GM20000 (cell line): ENCODE measurements around the gene ZDHHC17.

ENCODE experiments used
- DNase-seq: peaks from one replicate; pipeline ENCODE4 v3.0.0; 2012; ENCODE audit warnings: low spot score
- TF ChIP-seq, protein P1 (sequence below): IDR thresholded peaks from 2 replicates; pipeline ENCODE4 v1.5.1; 2012; ENCODE audit warnings: mild to moderate bottlenecking, control low read depth; ENCODE audit errors: extremely low read depth, missing control alignments

ZDHHC17 gene

DNA sequence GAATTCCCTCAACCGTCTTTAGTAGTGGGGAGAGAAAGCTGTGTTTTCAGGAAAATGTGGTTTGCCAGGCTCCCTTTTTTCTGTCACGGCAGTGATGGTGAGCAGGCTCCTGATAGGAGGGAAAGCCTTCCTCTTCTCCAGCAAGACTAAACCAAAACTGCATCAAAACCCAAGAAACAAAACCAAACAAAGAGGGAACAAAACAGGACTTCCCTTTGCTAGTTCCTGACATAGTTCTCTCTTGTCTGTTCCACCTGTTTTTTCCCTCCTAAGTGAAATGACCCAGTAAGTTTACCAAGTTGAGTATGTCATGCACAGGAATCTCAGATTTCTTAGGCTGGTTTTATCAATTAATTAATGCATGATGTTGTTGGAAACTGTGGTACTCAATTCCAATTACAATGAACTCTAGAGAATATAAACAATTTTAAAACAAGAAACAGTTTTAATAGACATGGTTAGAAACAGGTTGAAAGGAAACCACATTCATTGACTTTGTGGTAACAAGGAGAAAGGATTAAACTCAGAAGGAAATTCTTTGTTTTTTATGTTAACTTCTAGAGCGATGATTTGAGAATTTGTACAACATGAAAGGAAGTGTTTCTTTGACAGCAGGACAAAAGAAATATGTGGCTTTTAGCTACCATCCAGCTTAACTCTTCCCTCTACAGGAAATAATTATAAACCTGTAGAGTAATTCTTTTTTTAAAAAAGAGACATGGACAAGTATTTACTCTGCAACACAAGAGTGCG, 137.9 kb downstream of the ZDHHC17 start:
- TF ChIP-seq, protein P1, sequence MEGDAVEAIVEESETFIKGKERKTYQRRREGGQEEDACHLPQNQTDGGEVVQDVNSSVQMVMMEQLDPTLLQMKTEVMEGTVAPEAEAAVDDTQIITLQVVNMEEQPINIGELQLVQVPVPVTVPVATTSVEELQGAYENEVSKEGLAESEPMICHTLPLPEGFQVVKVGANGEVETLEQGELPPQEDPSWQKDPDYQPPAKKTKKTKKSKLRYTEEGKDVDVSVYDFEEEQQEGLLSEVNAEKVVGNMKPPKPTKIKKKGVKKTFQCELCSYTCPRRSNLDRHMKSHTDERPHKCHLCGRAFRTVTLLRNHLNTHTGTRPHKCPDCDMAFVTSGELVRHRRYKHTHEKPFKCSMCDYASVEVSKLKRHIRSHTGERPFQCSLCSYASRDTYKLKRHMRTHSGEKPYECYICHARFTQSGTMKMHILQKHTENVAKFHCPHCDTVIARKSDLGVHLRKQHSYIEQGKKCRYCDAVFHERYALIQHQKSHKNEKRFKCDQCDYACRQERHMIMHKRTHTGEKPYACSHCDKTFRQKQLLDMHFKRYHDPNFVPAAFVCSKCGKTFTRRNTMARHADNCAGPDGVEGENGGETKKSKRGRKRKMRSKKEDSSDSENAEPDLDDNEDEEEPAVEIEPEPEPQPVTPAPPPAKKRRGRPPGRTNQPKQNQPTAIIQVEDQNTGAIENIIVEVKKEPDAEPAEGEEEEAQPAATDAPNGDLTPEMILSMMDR, result no peak
- no peak for DNase-seq
